Measurements from ENCODE around the gene CES2.

- TF ChIP-seq CTCF (IDR thresholded peaks at IDR 0.05 in 2 of 3, conservative IDR thresholded peaks at IDR 0.05 in 1 of 3; ENCODE audit: borderline replicate concordance in 1 of 3, insufficient read depth in 1 of 3, low read depth in 2 of 3, low read length in 2 of 3) (no peak), ATF3 (IDR thresholded peaks at IDR 0.05) (no peak), POLR2A (IDR thresholded peaks at IDR 0.05; ENCODE audit: borderline replicate concordance, extremely low read depth, insufficient read depth, insufficient read length) (no peak), POLR2AphosphoS5 (IDR thresholded peaks at IDR 0.05; ENCODE audit: low read depth, low read length) (no peak), FOSL1 (IDR thresholded peaks at IDR 0.05; ENCODE audit: low read depth) (no peak), EZH2 (IDR thresholded peaks at IDR 0.05) (no peak), ZNF274 (IDR thresholded peaks at IDR 0.05; ENCODE audit: low read depth, low read length) (no peak), RAD21 (IDR thresholded peaks at IDR 0.05; ENCODE audit: low read depth) (no peak)
Observed at GRCh38 chr16:66950437-66950836, 15.1 kb downstream of the CES2 start.

Data from HCT116 (cell line).